Measurements from ENCODE around the gene CYP1A1. TPM values are rescaled to one million over a fixed set of nuclear protein-coding genes. Genes with fewer than 3 reads are reported as not detected.
A peak's percentile ranks its signal among the peaks of the same experiment; 100 is the strongest.

The CYP1A1 gene
- total RNA-seq, 2 donors from 2014 or later: 0.82 TPM; not detected in 1

GRCh38 chr15:74710319-74711094 lies 14.8 kb downstream of the CYP1A1 start:
- DNase-seq (no peak), ATAC-seq (no peak)
- intact Hi-C loops (cut with DNase I, micrococcal nuclease): no loop called here

- ATAC-seq (no peak), DNase-seq (no peak)
- intact Hi-C loops (cut with DNase I, micrococcal nuclease): no loop called here
These were observed 15.4 kb downstream of the CYP1A1 start for GRCh38 chr15:74709892-74710291.

- ATAC-seq: no peak
- intact Hi-C loops (cut with DNase I, micrococcal nuclease): no loop called here
- DNase-seq: no peak
These were observed 16.3 kb downstream of the CYP1A1 start for GRCh38 chr15:74709011-74709410.

GRCh38 chr15:74696808-74697207 lies 28.5 kb downstream of the CYP1A1 start:
- intact Hi-C loops (cut with DNase I, micrococcal nuclease): no loop called here
- DNase-seq: no peak
- ATAC-seq: no peak

GRCh38 chr15:74696398-74696729 lies 29.0 kb downstream of the CYP1A1 start:
- no peak for ATAC-seq
- no peak for DNase-seq
- intact Hi-C loops (cut with DNase I, micrococcal nuclease): no loop called here

GRCh38 chr15:74695597-74696397 lies 29.5 kb downstream of the CYP1A1 start, which contains the start of gene EDC3:
Gene EDC3, minus strand, starts transcription at chr15:74696024. Its CDS starts 20,900 bp downstream, at chr15:74675124.
- DNase-seq: peak; percentile 87 to 94
- intact Hi-C loops (cut with DNase I, micrococcal nuclease): no loop called here
- peak; percentile 99 for ATAC-seq

GRCh38 chr15:74692327-74692726 lies 33.0 kb downstream of the CYP1A1 start:
- no peak for ATAC-seq

GRCh38 chr15:74683758-74684157 lies 41.6 kb downstream of the CYP1A1 start:
- DNase-seq: no peak
- intact Hi-C loops (cut with DNase I, micrococcal nuclease): no loop called here
- ATAC-seq: no peak

More at GRCh38 chr15:74692327-74692726, 33.0 kb downstream of the CYP1A1 start:
- intact Hi-C loops (cut with DNase I, micrococcal nuclease): no loop called here
- no peak for DNase-seq

GRCh38 chr15:74682954-74683353 lies 42.4 kb downstream of the CYP1A1 start:
- ATAC-seq: no peak
- intact Hi-C loops (cut with DNase I, micrococcal nuclease): no loop called here
- DNase-seq: no peak

- intact Hi-C loops (cut with DNase I, micrococcal nuclease): no loop called here
- no peak for ATAC-seq
- no peak for DNase-seq
These were observed 44.9 kb downstream of the CYP1A1 start for GRCh38 chr15:74680456-74680855.

- DNase-seq: no peak
These were observed 48.5 kb downstream of the CYP1A1 start for GRCh38 chr15:74676801-74677200.

GRCh38 chr15:74674161-74674560 lies 51.2 kb downstream of the CYP1A1 start:
- no peak for DNase-seq
- intact Hi-C loops (cut with DNase I, micrococcal nuclease): no loop called here
- no peak for ATAC-seq

More at GRCh38 chr15:74676801-74677200, 48.5 kb downstream of the CYP1A1 start:
- no peak for ATAC-seq
- intact Hi-C loops (cut with DNase I, micrococcal nuclease): no loop called here

- DNase-seq: no peak
- intact Hi-C loops (cut with DNase I, micrococcal nuclease): no loop called here
- no peak for ATAC-seq
These were observed 55.7 kb downstream of the CYP1A1 start for GRCh38 chr15:74669627-74670026.

Other genes with a start within 250 kb of the CYP1A1 start
- gene ARID3B, start 184.3 kb downstream of the CYP1A1 start, total RNA-seq: 10 to 100 TPM; 11.7 to 12.1 TPM
- 10 to 100 TPM; 90.8 to 92.9 TPM for gene CLK3, start 109.7 kb downstream of the CYP1A1 start, total RNA-seq
- 10 to 100 TPM; 21.6 to 32.5 TPM for gene EDC3, start 29.5 kb downstream of the CYP1A1 start, total RNA-seq
- gene CYP1A2, start 23.3 kb upstream of the CYP1A1 start, total RNA-seq: not detected
- 10 to 100 TPM; 84.8 to 96.9 TPM for gene CSK, start 56.6 kb upstream of the CYP1A1 start, total RNA-seq
- under 1 TPM in 1 of 2 donors, not detected in 1; 0.40 TPM for gene LMAN1L, start 87.3 kb upstream of the CYP1A1 start, total RNA-seq
- gene CPLX3, start 101.1 kb upstream of the CYP1A1 start, total RNA-seq: under 1 TPM in 1 of 2 donors, not detected in 1; 0.15 TPM
- gene ULK3, start 117.6 kb upstream of the CYP1A1 start, total RNA-seq: 10 to 100 TPM; 70.7 to 83.2 TPM
- gene SCAMP2, start 147.8 kb upstream of the CYP1A1 start, total RNA-seq: 100 to 1,000 TPM; 188 to 209 TPM
- 10 to 100 TPM; 62.2 to 76.7 TPM for gene MPI, start 164.5 kb upstream of the CYP1A1 start, total RNA-seq
- gene FAM219B, start 181.3 kb upstream of the CYP1A1 start, total RNA-seq: 10 to 100 TPM; 53.5 to 64.9 TPM
- 100 to 1,000 TPM; 564 to 684 TPM for gene COX5A, start 212.5 kb upstream of the CYP1A1 start, total RNA-seq
- gene RPP25, start 231.2 kb upstream of the CYP1A1 start, total RNA-seq: 10 to 100 TPM; 12.0 to 12.7 TPM